Sciatic nerve (tissue), 2 donors: ENCODE results near the gene TIA1. TPM values are rescaled to one million over a fixed set of nuclear protein-coding genes. Genes with fewer than 3 reads are reported as not detected.
A peak's percentile ranks its signal among the peaks of the same experiment; 100 is the strongest.
"Not testable (repeated sequence)": the region's sequence is repeated elsewhere in the genome, so short reads cannot be mapped to it uniquely, and the experiment has no call there.

Source experiments
- ATAC-seq: fragments of 200-7000 bp; cut with Tn5 transposase; one replicate; pipeline ENCODE4 v1.9.1; 2020; ENCODE audit warnings: mild to moderate bottlenecking, moderate library complexity
- DNase-seq: peaks from one replicate; pipeline ENCODE4 v3.0.0-alpha.2; 2020; ENCODE audit warnings: low spot score
- intact Hi-C: fragments of 100-400 bp; cut with DNase I; formaldehyde crosslinking; loops from one replicate; pipeline ENCODE4 v1.14.2; 2022
- total RNA-seq: library from RNA; stranded (reverse); fragmentation: NEBNext Ultra II Directional; extraction: Animal tissue kit (Norgen Biotek cat#: 25700); gene quantifications from one replicate; pipeline ENCODE4 v1.2.1, GENCODE V29; 2021
- donor health status: DM: no; HTN: no; CAD: no.
- donor health status: DM: no; HTN: no; CAD: no.

TIA1 gene
- total RNA-seq, 1 donor from 2014 or later: 140 TPM

DNA sequence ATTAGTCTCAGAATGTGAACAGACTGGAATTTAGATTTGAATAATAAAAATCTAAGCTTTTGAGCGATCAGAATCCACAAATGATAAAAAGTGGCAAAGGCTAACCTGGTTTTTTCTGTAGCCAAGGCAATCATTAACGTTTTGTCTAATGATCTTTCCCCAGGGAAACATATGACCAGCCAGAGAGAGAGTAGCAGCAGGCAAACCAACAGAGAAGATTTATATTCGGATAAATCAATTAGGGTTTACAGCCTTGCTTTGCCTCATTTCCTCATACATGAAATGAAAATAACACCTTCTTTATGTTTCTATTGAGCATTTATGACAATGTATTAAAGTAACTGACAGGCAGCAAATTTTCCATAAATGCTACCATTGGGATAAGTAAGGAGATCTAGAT lies 14.5 kb downstream of the TIA1 start:
- ATAC-seq (no peak), DNase-seq (no peak)
- intact Hi-C loops: no loop called here

DNA sequence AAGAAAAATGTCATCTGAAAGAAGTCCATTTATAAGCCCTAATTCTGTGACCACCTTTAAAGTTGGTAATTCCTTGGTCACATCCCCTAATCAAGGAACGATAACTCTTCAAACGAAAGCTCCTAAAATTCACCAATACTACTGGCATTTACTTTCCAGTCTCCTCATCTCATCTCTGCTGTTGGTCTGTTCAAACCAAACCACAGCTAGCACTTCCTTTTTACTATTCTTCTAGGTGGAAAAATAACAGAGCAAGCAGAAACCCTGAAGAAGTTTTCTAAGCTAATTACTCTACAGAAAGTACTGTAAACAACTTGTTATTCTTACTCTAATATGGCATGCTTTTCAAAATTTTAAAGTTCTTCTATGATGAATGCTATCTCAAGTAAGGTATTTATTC lies 21.6 kb downstream of the TIA1 start:
- DNase-seq (no peak), ATAC-seq (no peak)
- intact Hi-C loops: no loop called here

DNA sequence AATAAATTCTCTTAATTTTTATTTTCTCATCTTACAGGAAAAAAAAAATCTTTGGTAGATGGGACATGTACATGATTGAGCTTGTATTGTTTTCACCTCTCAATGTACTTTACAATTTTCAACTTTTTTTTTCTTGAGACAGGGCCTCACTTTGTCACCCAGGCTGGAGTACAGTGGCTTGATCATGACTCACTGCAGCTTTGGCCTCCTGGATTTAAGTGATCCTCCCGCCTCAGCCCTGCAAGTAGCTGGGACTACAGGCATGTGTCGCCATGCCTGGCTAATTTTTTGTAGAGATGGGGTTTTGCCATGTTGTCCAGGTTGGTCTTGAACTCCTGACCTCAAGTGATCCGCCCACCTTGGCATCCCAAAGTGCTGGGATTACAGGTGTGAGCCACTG lies 25.1 kb downstream of the TIA1 start:
- intact Hi-C loops, DNase-seq, ATAC-seq: not testable (repeated sequence)

DNA sequence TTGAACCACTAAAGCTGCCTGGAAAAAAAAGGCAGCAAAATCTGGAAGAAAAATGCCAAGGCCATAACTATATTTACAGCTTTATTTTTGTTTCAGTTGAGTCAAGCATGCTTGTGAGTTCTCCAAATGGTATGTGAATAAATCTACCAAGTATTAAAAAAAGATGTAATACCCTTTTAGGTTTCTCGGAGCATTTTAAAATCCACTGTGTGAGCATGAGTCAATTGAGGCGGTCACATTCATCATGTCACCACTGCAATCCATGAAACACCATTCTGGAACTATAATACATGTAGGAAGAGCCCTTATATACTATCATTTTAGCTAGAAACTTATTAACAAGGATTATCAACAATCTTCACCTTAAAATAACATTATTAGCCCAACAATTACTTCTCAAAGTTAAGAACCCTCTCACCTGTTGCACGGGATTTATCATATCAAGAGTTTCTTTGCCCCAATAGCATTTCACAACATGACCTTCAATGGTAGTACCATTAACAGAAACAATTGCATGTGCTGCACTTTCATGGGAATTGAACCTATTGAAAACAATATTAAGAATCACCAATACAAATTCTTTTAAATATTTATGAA lies 33.4 kb downstream of the TIA1 start:
- ATAC-seq (no peak), DNase-seq (no peak)
- intact Hi-C loops: no loop called here

DNA sequence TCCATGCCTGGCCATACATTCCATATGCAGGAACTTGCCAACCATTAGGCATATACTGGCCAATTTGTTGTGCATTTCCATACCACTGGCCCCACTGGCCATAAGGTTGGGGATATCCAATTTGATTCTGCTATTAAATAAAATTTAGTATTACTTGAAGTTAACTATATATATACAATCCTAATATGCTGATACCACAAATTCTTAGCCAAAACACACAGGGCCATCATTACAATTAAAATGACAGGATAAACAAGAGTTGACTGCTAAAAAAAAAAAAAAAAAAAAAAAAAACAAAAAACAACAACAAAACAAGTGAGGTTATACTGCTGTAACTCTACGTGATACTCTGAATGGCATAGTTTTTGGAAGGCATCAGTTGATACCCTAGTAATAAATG lies 34.1 kb downstream of the TIA1 start:
- intact Hi-C loops: no loop called here
- DNase-seq: no peak
- no peak for ATAC-seq

DNA sequence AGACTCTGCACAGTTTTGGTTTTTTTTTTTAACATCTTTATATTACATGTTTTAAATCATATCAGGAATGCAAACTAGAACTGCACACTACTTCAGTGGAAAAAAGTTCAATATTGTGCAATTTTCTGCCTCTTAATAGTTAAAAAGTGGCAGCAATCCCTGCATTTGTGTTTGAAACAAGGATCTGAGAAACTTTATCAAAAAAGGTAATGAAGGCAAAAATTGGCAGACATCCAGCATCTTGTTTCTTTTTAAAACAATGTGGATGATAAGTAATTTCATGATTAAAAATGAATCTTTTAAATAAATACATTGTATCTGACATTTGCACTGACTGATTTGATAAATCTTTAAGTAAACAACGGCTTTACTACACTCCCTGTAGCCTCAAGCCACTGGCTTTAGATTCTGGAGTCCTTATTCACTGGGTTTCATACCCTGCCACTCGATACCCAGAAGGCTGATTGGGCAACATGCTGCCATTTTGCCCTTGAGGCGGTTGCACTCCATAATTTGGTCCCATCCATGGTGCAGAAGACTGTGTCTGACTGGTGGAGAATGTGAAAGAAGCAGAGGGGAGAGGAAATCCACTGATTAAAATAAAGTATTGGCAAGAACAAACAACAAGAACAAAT lies 36.0 kb downstream of the TIA1 start:
- DNase-seq: no peak
- no peak for ATAC-seq
- intact Hi-C loops: no loop called here

DNA sequence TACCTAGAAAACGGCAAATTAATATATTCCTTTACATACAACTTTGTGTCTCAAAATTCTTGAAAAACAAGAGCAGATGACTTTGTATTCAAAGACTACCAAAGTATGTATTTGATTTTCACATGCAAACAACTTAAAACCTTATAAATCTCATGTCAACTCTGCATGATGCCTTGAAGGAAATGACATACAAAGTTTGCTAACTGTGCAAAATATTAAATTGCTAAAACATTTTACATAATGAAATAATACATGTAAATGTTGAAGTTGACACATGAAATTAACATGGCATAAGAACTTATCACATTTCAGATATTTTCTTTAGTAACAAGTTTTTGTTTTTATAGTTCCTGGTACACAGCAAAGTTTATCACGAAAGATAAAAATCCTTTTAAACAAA lies 36.8 kb downstream of the TIA1 start:
- intact Hi-C loops: no loop called here
- DNase-seq (no peak), ATAC-seq (no peak)

DNA sequence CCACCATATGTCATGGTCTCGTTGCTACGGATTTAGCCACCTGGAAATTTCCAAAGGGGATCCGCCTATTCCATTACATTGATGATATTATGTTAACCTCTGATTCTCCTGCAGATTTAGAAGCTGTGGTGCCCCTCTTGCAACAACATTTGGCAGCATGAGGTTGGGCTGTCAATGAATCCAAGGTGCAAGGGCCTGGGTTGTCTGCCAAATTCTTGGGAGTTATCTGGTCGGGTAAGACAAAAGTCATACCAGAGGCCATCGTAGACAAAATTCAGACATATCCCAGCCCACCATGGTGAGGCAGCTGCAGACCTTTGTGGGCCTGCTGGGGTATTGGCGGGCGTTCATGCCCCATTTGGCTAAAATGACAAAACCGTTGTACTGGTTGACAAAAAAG lies 44.0 kb downstream of the TIA1 start:
- intact Hi-C loops: no loop called here
- ATAC-seq (no peak), DNase-seq (no peak)

DNA sequence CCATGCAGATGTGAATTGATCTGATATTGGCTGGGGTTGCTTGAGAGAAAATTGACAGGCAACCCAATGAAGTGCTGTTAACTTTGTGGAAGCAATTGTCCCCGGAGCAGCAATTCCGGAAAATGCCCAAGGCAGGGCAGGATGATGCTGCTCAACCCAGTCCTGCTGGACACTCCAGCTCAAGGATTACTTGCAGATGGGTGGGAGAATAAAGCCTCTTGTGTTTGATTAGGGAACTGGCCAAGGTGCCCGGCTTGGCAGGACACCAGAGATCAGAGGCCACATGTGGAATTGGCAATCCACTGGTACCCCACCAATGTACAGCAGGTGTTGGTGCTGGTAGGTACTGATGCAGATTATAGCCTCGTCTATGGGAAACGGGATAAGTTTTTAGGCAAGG lies 45.3 kb downstream of the TIA1 start:
- intact Hi-C loops: no loop called here
- no peak for DNase-seq
- ATAC-seq: no peak

DNA sequence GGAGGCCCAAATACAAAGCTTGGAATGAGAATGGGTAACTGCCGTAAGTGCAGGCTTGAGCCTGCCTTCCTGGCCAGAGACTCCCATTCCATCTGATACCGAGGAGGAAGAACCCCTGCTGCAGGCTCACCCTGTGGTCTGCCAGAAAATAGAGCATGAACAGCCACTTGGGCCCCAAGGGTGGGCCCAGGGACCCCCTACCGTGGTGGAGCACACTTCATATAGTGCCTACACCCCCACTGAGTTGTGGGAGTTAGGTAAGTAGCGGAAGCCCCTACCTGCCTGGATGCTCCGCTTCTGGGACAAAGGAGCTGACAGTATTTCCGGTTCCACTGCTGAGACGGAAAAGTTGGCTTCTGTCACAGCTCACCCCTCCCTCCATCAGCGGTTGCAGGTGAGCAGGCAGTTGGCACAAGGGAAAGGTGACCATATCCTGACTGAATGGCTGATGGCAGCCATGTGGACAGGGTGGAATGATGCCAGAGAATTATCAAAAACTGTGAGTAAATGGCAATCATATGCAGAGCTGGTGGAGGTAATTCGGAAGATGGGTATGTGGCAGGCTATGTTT lies 46.1 kb downstream of the TIA1 start:
- intact Hi-C loops: no loop called here
- DNase-seq: no peak

DNA sequence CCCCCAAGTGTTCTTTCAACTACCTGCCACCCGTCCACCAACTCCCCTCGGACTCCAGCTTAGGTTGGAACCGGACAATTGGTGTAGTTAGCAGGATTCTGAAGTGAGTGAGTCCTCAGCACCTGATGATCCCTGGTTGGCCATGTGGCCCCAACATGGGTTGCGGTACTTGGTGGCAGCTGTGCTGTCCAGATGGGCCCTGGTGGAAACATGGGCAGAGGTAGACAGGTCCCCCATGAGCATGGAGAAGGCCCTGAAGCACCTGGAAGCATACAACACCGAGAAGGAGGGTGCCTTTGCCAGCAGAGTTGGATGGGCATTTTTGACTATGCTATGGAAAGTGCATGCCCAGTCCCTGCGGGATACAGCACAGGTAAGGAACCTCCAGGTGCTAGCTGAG lies 46.6 kb downstream of the TIA1 start:
- DNase-seq (no peak), ATAC-seq (no peak)
- intact Hi-C loops: no loop called here

More for the DNA sequence above, 46.1 kb downstream of the TIA1 start:
- no peak for ATAC-seq

DNA sequence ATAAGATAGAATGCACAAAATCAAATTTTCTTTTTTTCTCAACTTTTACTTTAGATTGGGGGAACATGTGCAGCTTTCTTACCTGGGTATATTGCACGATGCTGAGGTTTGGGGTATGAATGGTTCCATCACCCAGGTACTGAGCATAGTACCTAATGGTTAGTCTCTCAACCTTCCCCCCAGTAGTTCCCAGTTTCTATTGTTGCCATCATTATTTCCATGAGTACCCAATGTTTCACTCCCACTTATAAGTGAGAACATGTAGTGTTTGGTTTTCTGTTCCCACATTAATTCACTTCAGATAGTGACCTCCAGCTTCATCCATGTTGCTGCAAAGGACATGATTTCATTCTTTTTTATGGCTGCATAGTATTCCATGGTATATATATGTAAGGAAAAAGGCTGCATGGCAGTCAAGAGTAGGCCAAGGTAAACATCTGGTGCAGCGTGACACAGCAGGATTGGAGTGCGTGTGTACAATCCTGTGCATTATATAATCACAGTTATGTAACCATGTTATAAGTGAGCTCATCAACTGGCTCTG lies 47.1 kb downstream of the TIA1 start:
- intact Hi-C loops: no loop called here
- DNase-seq: no peak
- ATAC-seq: no peak

DNA sequence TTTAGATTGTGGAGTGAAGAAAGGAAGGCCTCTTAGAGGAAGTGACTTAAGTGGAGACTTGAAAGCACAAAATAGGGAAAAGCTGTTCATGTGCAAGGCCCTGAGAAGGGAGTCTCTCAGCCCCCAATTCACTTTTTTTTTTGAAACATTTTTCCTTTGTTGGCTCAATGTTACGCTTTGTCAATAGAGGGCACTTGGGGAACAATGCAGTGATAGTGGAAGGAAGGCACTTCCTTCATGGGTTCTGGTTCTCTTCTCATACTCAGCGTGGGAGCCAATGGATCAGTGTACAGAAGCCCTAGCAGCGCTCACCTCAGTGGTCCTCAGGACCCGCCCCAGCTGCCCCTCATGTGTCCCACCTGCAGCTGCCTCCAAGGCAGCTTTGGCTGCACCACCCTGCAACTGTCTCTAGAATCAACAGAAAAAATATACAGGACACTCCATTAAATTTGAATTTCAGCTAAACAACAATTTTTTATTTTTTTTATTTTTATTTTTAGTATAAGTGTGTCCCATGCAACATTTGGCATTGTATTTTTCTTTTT lies 49.0 kb downstream of the TIA1 start:
- intact Hi-C loops: no loop called here
- DNase-seq: no peak
- no peak for ATAC-seq

DNA sequence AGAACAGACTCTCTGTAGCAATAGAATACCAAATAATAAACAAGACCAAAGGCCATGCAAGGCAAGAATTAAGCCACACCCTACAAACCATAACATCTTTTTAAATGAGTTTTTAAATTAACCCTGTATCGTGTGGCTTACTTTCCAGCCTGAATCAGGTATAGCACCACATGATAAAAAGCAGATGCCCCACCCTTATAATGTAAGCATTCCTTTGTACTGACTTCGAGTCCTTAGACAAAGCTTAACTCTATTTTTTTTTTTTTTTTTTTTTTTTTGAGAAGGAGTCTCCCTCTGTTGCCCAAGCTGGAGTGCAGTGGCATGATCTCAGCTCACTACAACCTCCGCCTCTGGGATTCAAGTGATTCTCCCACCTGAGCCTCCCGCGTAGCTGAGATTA lies 55.9 kb downstream of the TIA1 start:
- intact Hi-C loops: no loop called here
- DNase-seq (no peak), ATAC-seq (no peak)

DNA sequence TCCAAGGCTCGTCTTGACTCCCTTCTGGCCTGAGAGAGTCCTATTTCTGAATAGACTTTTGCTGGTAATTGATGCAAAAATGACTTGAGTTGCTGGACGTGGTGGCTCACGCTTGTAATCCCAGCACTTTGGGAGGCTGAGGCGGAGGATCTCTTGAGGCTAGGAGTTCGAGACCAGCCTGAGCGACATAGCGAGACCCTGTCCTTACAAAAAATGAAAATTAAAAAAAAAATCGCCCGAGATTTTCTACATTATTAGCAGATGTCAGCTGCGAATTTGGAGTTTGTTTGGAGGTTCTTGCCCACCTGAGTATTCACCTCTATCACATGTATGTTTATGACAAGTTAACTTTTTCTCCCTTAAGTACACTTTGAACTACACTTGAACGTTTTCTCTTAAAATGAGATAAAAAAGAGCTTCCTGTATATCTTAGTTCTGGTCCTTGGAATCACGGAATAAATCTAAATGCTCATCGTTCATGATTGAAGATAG lies 57.1 kb downstream of the TIA1 start:
- intact Hi-C loops: no loop called here
- no peak for ATAC-seq
- DNase-seq: no peak

DNA sequence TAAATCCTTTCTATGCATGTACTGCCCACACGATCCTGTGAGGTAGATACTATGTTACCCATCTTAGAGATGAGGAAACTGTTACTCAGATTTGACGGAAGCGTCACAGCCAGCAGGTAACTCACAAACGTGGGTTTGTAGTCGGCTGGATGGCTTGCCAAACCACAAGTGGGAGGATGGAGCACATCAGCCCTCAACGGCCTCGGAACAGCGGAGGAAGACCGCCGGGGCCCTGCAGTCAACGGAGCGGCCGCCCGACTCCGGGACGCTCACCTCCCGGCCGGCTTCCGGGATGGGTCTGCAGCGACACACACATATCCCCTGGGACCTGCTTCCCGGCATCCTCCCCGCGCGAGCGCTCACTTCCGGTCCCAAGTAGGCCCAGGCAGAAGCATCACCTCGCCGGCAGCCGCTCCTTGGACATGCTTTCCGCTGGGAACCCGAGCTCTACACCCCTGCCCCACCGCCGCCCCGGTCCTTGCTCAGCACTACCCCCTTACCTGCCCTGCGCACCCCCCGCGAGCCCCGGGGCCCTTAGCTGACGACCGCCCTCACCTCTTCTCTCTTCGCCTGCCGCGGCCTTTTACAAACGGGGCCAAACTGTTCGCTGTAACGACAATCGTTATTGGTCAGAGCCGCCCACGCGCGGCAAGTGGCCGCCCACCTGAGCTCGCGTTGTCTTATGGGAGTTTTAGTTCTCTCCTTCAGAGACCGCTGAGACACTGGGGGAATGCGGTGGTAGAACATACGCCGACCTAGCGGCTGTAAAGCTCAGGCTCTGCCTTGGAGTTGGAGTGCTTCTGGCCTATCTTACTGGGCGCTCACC lies 57.8 kb downstream of the TIA1 start, which contains the start of gene C2orf42:
TSS of gene C2orf42 (minus strand) at position 602 of the 826 bp plus-strand sequence. CDS start 9,034 bp downstream, outside the sequence.
- DNase-seq (peak; percentile 97), ATAC-seq (peak; percentile 99)
- intact Hi-C loops: no loop called here

DNA sequence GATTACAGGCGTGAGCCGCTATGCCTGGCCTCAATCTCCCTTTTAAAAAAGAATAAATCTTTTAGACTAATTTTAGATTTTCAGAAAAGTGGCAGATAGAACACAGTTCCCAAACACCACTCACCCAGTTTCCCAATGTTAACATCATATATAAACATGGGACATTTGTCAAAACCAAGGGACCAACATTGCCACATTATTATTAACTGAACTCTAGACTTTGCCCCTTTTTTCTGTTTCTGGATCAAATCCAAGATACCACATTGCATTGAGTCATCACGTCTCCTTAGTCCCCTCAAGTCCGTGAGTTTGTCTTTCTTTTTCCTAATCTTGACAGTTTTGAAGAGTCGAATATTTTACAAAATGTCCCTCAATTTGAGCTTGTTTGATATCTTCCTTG lies 60.0 kb downstream of the TIA1 start:
- DNase-seq (no peak), ATAC-seq (no peak)
- intact Hi-C loops: no loop called here

DNA sequence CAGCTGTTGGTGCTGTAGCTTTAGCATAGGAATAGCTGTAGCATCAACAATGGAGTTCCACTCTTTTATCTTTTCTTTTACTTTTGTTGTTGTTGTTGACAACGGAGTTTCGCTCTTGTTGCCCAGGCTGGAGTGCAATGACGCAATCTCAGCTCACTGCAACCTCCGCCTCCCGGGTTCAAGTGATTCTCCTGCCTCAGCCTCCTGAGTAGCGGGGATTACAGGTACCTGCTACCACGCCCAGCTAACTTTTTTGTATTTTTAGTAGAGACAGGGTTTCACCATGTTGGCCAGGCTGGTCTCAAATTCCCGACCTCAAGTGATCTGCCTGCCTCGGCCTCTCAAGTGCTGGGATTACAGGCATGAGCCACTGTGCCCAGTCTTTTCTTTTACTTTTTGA lies 61.3 kb downstream of the TIA1 start:
- DNase-seq, intact Hi-C loops, ATAC-seq: not testable (repeated sequence)

DNA sequence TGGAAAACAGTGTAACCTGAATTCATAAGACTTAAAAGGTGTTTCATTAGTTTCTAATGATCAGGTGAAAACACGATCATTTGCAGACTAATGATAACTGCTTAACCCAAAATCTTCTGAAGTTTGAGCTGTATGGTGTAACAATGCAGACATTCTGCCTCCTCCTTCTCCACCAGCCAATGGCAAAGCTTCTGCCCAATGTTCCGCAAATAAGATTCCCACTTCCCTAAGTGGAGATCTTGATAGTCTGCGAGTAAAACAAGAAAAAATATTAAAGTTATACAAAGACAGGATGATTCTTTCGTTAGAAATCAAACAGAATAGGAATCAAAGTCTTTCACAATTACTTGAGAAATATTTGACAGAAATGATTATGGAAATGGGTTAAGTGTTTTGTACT lies 65.7 kb downstream of the TIA1 start:
- ATAC-seq (no peak), DNase-seq (no peak)
- intact Hi-C loops: no loop called here
